HG02588 (cell line): ENCODE results near the gene SYNGR1.
"Not testable (repeated sequence)": the region's sequence is repeated elsewhere in the genome, so short reads cannot be mapped to it uniquely, and the experiment has no call there.

Source experiments
- ATAC-seq: cut with Tn5 transposase; IDR thresholded peaks from one replicate; pipeline ENCODE4 v1.9.1; 2021; ENCODE audit warnings: mild to moderate bottlenecking, moderate library complexity; ENCODE audit not compliant: unreplicated experiment

The SYNGR1 gene

GRCh38 chr22:39401301-39401631 is 51.5 kb downstream of the SYNGR1 start:
- no peak for ATAC-seq

GRCh38 chr22:39405346-39406085 is 55.7 kb downstream of the SYNGR1 start:
- ATAC-seq, result no peak

GRCh38 chr22:39408173-39408572 is 58.4 kb downstream of the SYNGR1 start:
- no peak for ATAC-seq

GRCh38 chr22:39408807-39409206 is 59.0 kb downstream of the SYNGR1 start:
- ATAC-seq, result no peak

GRCh38 chr22:39409516-39410029 is 59.8 kb downstream of the SYNGR1 start:
- no peak for ATAC-seq

GRCh38 chr22:39410264-39410663 is 60.5 kb downstream of the SYNGR1 start:
- ATAC-seq, result no peak

GRCh38 chr22:39411828-39412365 is 62.1 kb downstream of the SYNGR1 start:
- ATAC-seq, result not testable (repeated sequence)

- not testable (repeated sequence) for ATAC-seq
Observed at GRCh38 chr22:39413204-39413603, 63.4 kb downstream of the SYNGR1 start.

GRCh38 chr22:39414377-39414776 is 64.6 kb downstream of the SYNGR1 start:
- ATAC-seq, result no peak

GRCh38 chr22:39414886-39415285 is 65.1 kb downstream of the SYNGR1 start:
- no peak for ATAC-seq

- no peak for ATAC-seq
Observed at GRCh38 chr22:39415506-39415905, 65.7 kb downstream of the SYNGR1 start.

- ATAC-seq, result no peak
Observed at GRCh38 chr22:39416319-39416718, 66.5 kb downstream of the SYNGR1 start.

- ATAC-seq, result no peak
Observed at GRCh38 chr22:39417641-39418040, 67.8 kb downstream of the SYNGR1 start.

- ATAC-seq, result no peak
Observed at GRCh38 chr22:39418696-39419095, 68.9 kb downstream of the SYNGR1 start.

GRCh38 chr22:39419096-39419495 is 69.3 kb downstream of the SYNGR1 start:
- no peak for ATAC-seq

GRCh38 chr22:39419911-39420310 is 70.1 kb downstream of the SYNGR1 start:
- no peak for ATAC-seq

- ATAC-seq, result no peak
Observed at GRCh38 chr22:39421691-39422090, 71.9 kb downstream of the SYNGR1 start.

- no peak for ATAC-seq
Observed at GRCh38 chr22:39422101-39422500, 72.3 kb downstream of the SYNGR1 start.

GRCh38 chr22:39422721-39423120 is 72.9 kb downstream of the SYNGR1 start:
- ATAC-seq, result no peak

- no peak for ATAC-seq
Observed at GRCh38 chr22:39423976-39424375, 74.2 kb downstream of the SYNGR1 start.

- no peak for ATAC-seq
Observed at GRCh38 chr22:39426380-39427043, 76.7 kb downstream of the SYNGR1 start.
